Thoracic aorta (tissue), 2 donors: ENCODE data around the gene CAP2. TPM values are rescaled to one million over a fixed set of nuclear protein-coding genes. Genes with fewer than 3 reads are reported as not detected.
"Not testable (repeated sequence)": the region's sequence is repeated elsewhere in the genome, so short reads cannot be mapped to it uniquely, and the experiment has no call there.

ENCODE experiments used
- ATAC-seq: fragments of 150-250 bp; one replicate; pipeline ENCODE4 v1.8.0; 2017; ENCODE audit warnings: low read depth; ENCODE audit not compliant: insufficient number of reproducible peaks, low FRiP score
- DNase-seq: peaks from one replicate; pipeline ENCODE4 v3.0.0-alpha.2; 2020; ENCODE audit warnings: low spot score
- H3K27ac ChIP-seq, 2 donors: fragments of 200-600 bp; sonication (generic); 1 replicate in 1 of 2; 2 replicates in 1 of 2; pipeline ENCODE4 v1.5.1; 2016; ENCODE audit warnings: mild to moderate bottlenecking in 2 of 2, moderate library complexity in 2 of 2
- H3K27me3 ChIP-seq: fragments of 200-600 bp; sonication (generic); replicated peaks from 2 replicates; pipeline ENCODE4 v1.6.0; 2016; ENCODE audit warnings: mild to moderate bottlenecking; ENCODE audit not compliant: insufficient read depth
- H3K36me3 ChIP-seq: fragments of 200-600 bp; sonication (generic); one replicate; pipeline ENCODE4 v1.5.1; 2016
- H3K4me1 ChIP-seq, 2 donors: fragments of 200-600 bp; sonication (generic); 1 replicate in 1 of 2; 2 replicates in 1 of 2; pipeline versions ENCODE4 v1.5.1 to v1.6.0; 2016; ENCODE audit warnings: low read depth in 2 of 2, mild to moderate bottlenecking in 1 of 2; ENCODE audit not compliant: control insufficient read depth in 1 of 2
- H3K4me3 ChIP-seq: fragments of 200-600 bp; sonication (generic); 2 replicates; pipeline ENCODE4 v1.5.1; 2016; ENCODE audit warnings: mild to moderate bottlenecking
- H3K9me3 ChIP-seq: fragments of 200-600 bp; sonication (generic); 2 replicates; pipeline ENCODE4 v1.5.1; 2016
- CTCF ChIP-seq: fragments of 200-600 bp; sonication (generic); IDR thresholded peaks from one replicate; pipeline ENCODE4 v1.5.1; 2019; ENCODE audit warnings: antibody characterized with exemption
- total RNA-seq, 2 donors: library from RNA; depleted of rRNA; stranded (reverse); fragments of >200 nt; gene quantifications; one replicate each; pipeline versions ENCODE4 v1.1.0 to v1.2.3, GENCODE V29; 2016

CAP2 gene
- total RNA-seq, 2 donors from 2014 or later: 20.6 to 20.8 TPM

GRCh38 chr6:17413313-17413750 is 19.9 kb downstream of the CAP2 start:
- Histone ChIP-seq H3K4me3 (no peak overlapping the region), H3K9me3 (no peaks in the 10 kb centered on the region), H3K27ac (no peak overlapping the region), H3K36me3 (no peaks in the 10 kb centered on the region), H3K27me3 (no peaks in the 10 kb centered on the region), H3K4me1 (peaks cover 8 to 31% of the 10 kb centered on the region in 2 donors)
- no peak for ATAC-seq
- no peak for DNase-seq
- TF ChIP-seq CTCF: no peak

- not testable (repeated sequence) for H3K4me3 ChIP-seq, H3K27ac ChIP-seq, H3K36me3 ChIP-seq, DNase-seq, H3K9me3 ChIP-seq, ATAC-seq, H3K27me3 ChIP-seq
- H3K4me1 ChIP-seq: peaks cover 15 to 41% of the 10 kb centered on the region in 2 donors
Observed at GRCh38 chr6:17414395-17414794, 21.0 kb downstream of the CAP2 start.

- TF ChIP-seq CTCF: no peak
- H3K4me3 ChIP-seq: no peak overlapping the region
- peaks cover 15 to 41% of the 10 kb centered on the region in 2 donors for H3K4me1 ChIP-seq
- no peaks in the 10 kb centered on the region for H3K36me3 ChIP-seq
- no peak for DNase-seq
- ATAC-seq: no peak
- no peak overlapping the region for H3K27ac ChIP-seq
- H3K9me3 ChIP-seq: no peaks in the 10 kb centered on the region
- no peaks in the 10 kb centered on the region for H3K27me3 ChIP-seq
Observed at GRCh38 chr6:17415321-17415720, 21.9 kb downstream of the CAP2 start.

- no peak overlapping the region for H3K4me3 ChIP-seq
- H3K27me3 ChIP-seq: no peaks in the 10 kb centered on the region
- no peak overlapping the region for H3K27ac ChIP-seq
- no peak for TF ChIP-seq CTCF
- ATAC-seq (no peak), DNase-seq (no peak)
- no peaks in the 10 kb centered on the region for H3K36me3 ChIP-seq
- H3K9me3 ChIP-seq: no peaks in the 10 kb centered on the region
- peaks cover 15 to 38% of the 10 kb centered on the region in 2 donors for H3K4me1 ChIP-seq
Observed at GRCh38 chr6:17416806-17417205, 23.4 kb downstream of the CAP2 start.

GRCh38 chr6:17417817-17418216 is 24.4 kb downstream of the CAP2 start:
- Histone ChIP-seq H3K27me3 (no peaks in the 10 kb centered on the region), H3K9me3 (no peaks in the 10 kb centered on the region), H3K4me3 (peak overlapping the region; percentile 60), H3K27ac (peak overlapping the region; percentile 67 to 69), H3K4me1 (peaks cover 15 to 32% of the 10 kb centered on the region in 2 donors), H3K36me3 (no peaks in the 10 kb centered on the region)
- DNase-seq: no peak
- ATAC-seq: peak; percentile 45
- no peak for TF ChIP-seq CTCF
